NCI-H1436 treated with DMSO at 0.1 percent for 48 hours (cell line): ENCODE results near the gene FNTB.

Source experiments
- DNase-seq: peaks from one replicate; lab custom pipeline; 2025; lab: John Stamatoyannopoulos, UW

The FNTB gene

DNA sequence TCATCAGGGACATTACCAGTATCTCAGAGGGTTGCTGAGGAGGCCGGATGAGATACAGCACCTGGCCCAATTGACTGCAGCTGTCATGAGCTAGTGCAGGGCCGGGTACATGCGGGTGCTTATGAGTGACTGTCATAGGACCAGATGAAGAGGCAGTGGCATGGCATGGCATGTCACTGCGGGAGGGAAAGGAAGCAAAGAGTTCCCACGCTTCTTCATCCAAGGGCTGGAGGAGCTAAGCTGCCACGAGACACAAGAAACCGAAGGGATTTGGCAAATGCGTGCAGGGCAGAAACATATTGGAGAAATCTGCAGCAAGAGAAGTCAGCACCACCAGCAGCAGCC is 33.4 kb upstream of the FNTB start:
- no peak for DNase-seq

DNA sequence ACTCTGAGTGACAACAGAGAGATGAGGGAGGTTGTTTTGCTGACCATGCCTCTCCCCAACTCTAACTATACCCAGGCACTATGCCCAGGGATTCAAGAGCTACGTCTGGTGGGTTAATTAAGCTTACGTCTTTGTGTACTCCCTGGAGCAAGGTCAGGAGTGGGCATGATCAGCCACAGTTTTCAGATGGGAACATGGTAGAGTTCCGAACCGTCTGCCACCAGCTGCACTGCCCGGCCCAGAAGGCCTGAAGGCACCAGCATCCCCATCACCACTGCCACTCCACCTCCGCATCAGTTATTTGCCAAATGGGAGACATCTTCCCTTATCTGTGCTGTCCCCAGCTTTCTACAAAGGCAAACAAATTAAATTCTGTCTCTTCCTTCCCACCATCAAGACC is 33.0 kb upstream of the FNTB start:
- DNase-seq: no peak

DNA sequence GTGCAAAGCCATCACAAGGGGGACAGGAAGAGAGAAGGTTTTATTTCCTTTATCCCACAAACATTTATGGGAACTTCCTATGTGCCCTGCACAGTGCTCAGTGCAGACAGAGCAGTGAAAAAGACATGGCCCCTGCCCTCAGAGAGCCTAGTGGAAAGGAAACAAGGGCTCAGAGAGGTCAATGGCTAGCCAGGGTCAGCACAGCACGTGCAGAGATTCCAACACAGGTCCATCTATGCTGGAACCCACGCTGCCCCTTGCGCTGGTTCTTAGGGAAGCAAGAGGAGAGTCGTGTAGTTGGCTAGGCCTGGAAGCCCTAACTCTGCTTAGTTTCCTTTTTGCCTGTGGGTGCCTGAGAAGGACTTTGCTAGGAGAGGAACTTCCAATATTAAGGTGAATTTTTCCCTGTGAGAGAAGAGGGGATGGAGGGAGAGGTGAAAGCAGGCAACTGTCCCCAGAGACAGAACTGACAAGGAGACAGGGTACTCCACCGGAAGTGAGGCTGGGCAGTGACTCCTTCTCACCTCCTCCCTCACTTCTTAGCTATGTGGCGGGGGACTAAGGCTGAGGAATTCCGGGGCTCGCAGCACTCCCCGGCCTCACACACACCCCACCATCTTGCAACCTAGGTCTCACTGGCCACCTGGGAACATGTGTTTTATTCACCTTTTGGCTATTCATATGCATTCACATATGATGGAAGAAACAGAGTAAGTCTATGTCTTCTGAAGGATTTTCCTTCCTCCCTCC is 32.0 kb upstream of the FNTB start:
- no peak for DNase-seq

DNA sequence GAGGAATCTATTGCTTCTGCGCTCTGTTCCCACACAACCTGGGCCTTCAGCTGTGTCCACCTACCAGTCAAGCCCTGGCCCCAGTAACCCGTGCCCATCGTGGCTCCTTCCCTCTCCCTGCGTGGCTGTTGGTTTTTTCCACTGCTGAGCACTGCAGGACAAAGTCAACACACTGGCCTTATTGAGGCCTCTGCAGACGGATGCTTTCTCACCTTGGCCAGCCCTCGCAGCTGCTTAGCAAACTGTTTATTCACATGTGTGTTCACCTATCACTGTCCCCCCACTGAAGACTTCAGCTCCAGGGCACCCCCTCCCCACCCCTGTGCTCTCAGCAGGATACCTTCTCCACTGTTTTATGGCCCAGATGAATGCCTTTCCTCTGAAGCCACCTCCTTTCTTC is 31.4 kb upstream of the FNTB start:
- DNase-seq: no peak

DNA sequence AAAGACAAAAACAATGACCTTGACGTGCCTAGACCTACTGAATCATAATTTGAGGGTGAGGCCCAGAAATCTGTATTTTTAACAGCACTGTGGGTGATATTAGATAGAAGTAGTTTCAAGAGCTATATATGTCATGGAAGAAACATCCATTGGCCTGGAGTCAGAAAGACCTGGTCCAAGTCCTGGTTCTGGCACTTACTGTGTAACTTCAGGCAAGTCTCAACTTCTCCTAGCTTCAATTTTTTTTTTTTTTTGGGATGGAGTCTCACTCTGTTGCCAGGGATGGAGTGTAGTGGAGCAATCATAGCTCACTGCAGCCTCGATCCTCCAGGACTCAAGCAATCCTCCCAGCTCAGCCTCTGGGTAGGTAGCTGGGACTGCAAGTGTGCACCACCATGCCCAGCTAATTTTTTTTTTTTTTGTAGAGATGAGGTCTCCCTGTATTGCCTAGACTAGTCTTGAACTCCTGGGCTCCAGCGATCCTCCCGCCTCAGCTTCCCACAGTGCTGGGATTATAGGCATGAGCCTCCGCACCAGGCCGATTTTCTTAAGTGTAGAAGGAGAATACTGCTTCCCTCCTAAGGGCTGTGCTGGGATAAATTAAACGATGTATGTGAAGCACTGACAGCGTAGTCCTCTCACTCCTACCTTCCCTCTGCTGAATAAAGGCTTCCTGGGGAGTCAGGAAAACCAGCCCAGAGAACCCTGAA is 29.8 kb upstream of the FNTB start:
- no peak for DNase-seq

DNA sequence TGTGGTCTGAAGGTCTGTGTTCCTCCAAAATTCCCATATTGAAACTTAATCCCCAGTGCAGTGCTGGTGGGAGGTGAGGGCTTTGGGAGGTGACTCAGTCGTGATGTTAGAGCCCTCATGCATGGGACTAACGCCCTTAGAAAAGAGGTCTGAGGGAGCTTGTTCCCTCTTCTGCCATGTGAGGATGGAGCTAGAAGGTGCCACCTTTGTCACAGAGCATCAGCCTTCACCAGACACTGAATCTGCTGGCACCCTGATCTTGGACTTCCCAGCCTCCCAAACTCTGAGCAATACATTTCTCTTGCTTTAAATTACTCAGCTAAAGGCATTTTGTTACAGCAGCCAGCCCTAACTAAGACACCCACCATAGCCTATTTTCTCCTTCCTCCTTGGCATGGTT is 28.5 kb upstream of the FNTB start:
- DNase-seq: no peak

DNA sequence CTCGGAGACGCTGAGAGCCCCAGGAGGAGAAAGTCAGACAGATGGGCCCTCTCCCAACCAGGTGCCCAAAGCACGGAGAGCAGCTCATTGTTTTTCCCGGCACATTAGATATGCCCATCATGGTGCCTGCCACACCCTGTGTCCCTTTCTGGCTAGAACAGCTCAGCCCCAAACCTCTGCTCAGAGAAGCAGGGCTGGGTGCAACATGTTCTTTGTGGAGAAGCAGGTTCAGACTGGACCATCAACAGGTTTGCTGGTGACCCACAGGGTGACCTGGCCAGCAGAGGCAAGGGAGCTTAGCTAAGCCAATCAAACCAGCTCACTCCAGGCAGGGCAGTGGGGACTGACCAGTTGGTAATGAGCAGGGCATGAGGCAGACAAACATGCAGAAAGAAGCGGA is 28.0 kb upstream of the FNTB start:
- no peak for DNase-seq

DNA sequence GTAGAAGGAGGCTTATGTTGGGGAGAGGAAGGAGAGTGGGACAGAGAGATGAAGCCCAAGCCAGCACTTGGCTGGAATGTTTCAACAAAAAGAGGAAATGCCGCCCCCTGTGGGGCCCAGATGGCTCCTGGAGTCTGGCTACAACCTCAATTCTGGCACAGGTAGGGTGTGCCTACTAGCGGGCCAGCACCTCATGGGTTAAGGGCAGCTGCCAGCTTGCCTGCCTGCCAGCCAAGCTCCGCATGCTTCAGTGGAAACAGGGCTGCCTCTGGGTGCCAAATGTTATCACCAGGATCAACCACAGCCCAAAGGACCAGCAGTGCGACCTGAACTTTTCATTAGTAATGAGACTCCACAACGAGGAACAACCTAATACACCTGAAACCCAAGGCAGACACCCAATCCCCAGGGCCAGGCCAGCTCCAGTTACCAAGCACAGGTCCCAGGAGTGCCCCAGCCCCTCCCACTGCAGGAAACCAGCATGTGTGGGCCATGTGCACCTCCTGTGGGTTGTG is 25.9 kb upstream of the FNTB start:
- DNase-seq: peak; percentile 28

DNA sequence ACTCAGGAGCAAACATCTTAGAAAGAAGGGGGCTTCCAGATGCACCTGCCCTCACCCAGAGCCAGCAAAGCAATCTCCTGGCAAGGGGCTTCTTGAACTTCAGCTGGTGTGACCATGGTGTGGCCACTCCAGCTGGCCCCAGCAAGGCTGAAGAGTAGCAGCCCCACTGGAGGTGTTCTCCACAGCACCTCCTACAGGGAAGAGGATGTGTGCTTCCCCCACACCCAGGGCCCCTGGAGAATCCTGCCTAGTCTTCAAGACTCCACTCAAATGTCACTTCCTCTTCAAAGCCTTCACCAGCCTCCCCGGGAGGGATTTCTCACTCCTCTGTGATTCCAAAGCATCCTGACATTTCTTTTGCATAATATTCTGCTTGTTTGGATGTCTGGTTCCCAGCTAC is 23.1 kb upstream of the FNTB start:
- no peak for DNase-seq

DNA sequence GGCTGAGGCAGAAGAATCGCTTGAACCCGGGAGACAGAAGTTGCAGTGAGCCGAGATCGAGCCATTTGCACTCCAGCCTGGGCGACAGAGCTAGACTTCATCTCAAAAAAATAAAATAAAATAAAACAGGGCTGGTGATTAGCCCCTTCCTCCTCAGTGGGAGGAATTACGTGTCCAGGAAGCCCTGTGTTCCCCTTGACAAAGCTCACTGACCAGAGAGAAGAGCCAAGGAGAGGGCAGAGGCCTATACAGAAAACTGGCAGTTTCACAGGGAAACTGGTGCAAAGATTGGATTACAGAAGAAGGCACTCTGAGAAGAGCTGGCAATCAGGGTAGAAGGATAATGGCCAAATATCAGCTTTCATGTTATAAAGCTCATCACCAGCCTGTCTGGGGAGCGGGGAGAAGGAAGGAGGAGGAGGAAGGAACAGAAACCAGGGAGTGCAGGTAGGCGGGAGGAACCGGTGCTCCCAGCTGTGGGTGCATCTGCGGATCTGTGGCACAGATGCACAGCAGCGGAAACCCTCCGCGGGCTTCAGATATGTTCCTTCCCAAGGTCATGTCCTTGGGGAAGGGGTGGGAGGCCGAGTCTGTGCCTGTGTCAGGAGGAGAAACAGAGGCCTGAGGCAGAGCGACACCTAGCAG is 21.2 kb upstream of the FNTB start:
- no peak for DNase-seq

DNA sequence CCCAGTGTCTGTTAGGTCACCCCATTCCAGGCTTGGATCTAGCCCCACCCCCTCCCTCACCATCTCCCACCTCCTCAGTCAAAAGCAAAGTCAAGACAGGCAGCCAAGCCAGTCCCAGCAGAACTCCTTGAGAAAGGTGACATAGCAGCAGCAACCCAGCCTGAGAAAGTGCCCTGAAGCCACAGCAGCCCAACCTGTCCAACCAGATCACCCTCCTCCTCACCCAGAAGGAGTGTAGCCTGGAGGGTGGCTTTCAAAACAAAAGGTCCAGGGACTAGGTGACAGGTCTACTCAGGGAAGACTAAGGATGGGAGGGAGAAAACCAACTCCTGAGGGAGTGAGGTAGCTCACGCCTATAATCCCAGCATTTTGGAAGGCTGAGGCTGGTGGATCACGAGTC is 19.7 kb upstream of the FNTB start:
- no peak for DNase-seq

DNA sequence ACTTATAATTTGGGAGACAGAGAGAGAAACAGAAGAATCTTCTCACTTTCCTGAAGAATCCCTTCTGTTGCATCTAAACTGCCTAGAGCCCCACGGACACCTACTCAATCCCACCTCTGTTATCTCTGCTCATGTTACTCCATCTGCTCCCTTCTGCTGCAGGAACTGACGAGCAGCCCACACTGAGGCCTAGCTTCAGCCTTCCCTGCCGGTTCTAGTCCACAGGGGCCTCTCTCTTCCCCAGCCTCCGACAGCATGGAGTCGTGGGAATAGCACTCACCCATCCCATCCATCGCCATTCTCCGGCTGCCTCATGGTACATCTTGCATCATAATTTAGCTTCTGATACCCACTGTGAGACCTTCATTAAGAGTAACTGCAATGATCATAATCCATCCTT is 18.5 kb upstream of the FNTB start:
- no peak for DNase-seq

DNA sequence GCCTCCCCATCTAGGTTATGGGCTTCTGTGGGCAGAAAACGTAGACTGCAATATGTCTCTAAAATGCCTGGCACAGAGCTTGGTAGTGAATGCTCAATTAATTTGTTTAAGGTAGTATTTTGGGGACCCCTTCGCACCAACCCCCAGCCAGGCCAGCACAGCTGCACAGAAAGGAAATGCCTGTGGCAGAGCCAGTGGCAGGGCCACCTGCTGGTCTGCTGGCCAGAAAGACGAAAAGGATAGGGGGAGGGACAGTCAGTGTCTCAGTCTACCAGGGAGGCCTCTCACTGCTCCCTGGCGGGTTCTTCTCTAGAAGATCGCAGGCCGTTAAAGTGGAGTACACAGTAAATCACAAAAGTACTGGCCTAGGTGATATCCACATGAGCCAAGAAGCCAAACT is 18.0 kb upstream of the FNTB start:
- no peak for DNase-seq

DNA sequence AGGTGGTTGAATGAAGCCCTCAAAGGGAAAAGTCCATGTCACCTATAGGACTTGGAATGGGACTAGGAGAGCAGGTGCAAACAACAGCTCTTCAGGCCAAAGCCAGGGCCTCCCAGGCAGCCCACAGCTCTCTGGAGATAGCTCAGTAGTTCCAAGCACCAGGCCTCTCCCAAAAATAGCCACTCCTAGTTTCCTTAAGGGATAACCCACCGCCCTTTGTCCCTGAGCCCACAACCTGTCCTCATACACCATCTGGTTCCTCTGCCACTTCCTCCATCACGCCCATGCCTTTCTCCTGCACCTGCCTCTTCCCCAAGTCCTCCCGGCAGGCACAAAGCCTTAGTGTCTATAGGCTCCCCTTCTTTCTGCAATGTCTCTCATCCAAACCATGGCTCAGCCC is 16.7 kb upstream of the FNTB start:
- no peak for DNase-seq

DNA sequence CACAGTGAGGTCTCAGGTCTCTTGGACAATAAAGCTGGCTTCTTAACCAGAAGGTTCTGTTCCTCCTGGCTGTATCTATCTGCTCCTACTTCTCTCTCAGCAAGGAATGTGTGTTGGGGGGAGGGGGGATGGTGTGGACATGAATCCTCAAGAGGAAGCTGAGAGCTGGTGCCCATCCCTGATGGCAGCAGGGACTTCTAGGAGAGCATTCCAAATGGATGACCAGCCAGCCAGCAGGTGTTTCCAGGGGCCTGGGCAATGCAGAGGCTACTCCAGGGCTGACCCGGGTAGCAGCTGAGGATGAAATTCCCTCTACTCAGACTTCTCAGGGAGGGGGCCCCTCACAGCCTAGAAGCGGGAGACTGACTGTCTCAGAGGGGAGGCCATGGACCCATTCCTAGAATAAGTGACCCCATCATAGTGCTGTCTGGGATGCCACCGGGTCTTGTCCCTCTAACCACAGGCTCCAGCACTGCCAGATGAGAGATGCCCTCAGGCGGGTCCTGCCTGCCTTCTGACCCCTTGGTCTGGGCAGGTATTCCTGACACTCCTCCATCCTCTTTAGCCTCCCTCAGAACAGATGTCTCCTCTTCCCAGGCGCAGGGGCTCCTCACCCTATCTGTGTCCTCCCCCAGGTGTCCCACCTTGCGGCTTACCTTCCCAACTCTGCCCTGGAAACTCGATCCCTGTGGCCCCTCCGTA is 15.8 kb upstream of the FNTB start:
- no peak for DNase-seq

DNA sequence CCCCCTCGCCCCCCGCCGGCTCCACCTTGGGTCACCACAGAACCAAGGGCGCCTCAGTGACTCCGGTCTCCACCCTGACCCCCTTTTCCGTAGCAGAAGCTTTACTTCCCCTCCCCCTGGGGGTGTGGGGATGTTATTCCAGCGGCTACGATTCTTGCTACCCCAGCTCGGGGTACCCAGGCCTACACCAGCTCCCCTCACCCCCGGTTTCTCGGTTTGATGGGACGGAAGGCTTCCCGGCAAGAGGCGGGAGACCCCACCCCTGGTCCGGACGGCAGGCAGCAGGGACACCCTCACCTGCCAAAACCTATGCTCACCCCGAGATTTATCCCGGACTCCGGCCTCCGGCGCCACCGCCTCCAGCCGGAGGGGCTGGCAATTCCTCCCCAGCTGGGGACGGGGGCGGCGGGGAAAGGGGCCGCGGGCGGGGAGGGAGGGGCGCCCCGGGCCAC is 15.2 kb upstream of the FNTB start:
- DNase-seq: no peak

DNA sequence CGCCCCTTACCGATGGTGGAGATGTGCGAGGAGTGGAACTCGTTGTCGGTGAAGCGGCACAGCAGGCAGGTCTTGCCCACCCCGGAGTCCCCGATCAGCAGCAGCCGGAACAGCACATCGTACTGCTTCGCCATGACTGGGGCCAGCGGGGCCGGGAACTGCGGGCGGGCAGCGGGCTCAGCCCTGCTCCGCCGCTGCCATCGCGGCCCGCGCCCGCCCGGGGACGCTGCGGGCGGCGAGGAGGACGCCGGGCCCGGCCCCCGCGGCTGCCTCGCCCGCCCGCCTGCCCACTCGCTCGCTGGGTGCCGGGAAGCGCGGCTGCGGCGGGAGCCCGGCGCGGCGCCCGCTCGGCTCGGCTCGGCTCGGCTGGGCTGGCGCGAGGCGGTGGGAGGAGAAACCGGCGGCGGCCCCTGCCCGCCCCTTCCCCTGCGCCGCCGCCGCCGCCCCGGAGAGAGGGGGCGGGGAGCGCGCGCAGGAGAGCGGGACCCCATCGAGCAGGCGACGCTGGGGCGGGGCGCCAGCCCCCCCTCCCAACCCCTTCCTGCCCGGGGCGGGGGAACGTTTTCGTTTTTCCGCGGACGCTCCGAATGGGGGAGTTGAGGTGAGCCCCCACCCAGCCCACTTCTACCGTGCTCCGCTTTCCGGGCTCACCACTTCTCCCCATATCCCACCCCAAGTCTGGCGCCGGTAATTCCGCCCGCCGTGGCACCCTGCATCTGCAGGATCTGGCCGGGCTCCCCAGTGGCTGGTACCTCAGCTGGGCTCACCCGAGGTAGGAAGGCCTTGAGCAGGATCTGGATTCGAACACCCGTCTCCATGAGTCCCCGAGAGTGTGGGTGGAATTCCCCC is 14.5 kb upstream of the FNTB start, which contains the start of gene RAB15:
RAB15 (minus strand) TSS at position 394 of the 849 bp plus-strand sequence; CDS start at position 134, 260 bp downstream.
- no peak for DNase-seq

DNA sequence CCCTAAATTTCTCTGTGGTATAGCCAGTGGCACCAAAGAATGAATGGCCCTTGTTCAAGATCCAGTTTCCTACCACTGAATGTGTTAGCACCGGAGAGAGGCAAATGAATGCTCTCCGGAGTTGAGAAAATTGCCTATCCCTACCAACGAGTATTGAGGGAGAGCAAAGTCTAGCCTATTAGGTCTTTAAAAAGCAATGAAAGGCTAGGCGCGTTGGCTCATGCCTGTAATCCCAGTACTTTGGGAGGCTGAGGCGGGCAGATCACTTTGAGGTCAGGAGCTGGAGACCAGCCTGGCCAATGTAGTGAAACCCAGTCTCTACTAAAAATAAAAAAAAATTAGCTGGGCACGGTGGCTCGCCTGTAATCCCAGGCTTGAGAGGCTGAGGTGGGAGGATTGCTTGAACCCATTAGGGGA is 13.7 kb upstream of the FNTB start:
- no peak for DNase-seq

DNA sequence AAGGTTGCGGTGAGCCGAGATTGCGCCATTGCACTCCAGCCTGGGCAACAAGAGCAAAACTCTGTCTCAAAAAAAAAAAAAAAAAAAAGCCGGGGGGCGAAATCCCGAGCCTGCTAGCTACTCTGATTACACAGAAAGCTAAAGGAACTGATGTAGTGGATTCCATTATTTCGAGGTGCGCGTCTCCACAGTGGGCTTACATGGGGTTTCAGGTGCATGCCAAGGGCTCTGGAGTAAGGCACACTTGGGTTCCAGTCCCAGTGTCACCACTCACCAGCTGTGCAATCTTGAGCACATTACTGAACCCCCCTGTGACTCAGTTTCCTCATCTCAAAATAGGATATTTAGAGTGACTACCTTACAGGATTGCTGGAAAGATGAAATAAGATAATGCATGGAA is 12.9 kb upstream of the FNTB start:
- no peak for DNase-seq

DNA sequence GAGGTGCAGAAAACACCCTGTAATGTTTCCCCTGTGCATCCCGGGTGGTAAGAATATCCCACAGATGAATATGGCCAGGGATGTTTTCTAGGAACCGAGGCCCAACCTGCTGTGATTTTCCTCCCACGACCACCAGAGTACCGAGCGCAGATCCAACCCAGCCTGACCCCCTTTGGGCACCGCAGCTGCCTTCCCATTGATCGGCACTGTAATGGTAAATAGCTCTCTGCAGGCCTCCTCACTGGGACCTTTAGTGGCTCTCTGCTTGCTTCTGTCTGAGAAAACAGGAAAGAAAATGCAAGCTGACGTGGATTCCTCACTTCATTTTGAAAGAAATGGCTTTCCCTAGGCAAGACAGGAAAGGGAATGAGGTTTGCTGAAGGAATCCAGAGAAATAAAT is 12.1 kb upstream of the FNTB start:
- DNase-seq: no peak

DNA sequence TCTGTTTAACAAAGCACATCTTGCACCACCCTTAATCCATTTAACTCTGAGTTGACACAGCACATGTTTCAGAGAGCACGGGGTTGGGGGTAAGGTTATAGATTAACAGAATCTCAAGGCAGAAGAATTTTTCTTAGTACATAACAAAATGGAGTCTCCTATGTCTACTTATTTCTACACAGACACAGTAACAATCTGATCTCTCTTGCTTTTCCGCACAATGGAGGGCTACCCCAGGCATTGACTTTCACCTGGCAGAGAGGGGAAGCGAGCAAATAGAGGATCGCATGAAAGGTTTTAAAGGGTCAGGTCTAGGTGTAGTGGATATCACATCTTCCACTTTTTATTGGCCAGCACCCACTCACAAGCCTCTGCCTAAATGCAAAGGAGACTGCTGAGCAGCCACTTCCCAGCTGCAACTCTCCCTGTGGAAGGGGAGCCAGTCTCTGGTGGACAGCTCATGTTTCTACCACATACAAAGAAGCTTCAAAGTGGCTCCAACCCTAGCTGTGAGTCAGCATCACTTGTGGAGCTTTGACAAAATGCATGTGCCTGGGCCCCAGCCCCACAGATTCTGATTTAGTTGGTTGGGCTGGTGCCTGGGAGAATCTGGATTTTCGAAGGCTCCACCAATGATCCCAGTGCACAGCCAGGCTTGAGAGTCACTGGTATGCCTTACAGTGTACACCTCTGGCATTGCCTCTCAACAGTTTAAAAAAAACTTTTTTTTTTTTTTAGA is 7.2 kb upstream of the FNTB start:
- DNase-seq: no peak
